ES-I3 (cell line): ENCODE data around the gene UNC5A.

Source experiments
- H3K36me3 ChIP-seq: 2 replicates; pipeline ENCODE4 v1.6.1; 2013; ENCODE audit warnings: mild to moderate bottlenecking, low read length, control low read depth, moderate library complexity; ENCODE audit not compliant: insufficient read depth
- H3K4me1 ChIP-seq: 2 replicates; pipeline ENCODE4 v1.6.1; 2013; ENCODE audit warnings: mild to moderate bottlenecking, control low read depth, low read length; ENCODE audit not compliant: insufficient read depth
- H3K9ac ChIP-seq: 2 replicates; pipeline ENCODE4 v1.6.1; 2013; ENCODE audit warnings: low read depth, mild to moderate bottlenecking, low read length, moderate library complexity
- H3K9me3 ChIP-seq: 2 replicates; pipeline ENCODE4 v1.6.1; 2013; ENCODE audit warnings: mild to moderate bottlenecking, low read length, moderate library complexity; ENCODE audit not compliant: control insufficient read depth, insufficient read depth

Gene UNC5A

DNA sequence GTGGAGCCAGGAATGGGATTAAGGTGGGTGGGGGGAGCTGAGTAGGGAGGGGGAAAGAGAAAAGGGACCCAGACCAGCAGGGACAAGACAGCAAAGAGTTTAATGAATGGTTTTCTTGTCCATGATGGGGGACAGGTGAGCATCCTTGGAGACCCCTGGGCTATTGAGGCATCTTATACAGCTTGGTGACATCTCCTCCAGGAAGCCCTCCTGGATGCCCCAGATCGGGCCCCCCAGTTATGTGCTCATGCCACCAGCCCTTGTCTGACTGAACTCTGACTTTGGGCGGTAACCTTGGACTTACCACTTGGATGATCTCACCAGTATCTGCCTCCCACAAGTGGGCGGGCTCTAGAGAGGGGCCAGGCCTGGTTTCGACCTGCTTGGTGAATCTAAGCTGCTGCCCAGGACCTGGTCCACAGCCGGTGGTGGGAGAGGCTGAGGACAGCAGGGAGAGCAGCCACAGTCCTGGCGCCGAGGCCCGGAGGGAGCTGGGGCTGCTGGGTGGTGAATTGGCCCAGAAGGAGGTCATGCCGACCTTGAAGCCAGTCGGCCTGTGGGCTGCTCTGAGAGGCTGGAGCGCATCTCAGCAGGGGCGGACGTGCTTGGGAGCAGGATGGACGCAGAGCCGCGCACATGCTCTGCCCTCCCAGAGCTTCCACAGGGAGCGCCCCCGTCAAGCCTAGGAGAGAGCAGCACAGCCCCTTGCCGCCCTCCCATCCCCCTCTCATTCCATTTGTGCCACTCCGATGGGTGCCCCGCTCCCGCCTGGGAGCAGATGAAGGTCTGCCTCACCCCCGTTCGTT, 36.2 kb downstream of the UNC5A start:
- H3K4me1 ChIP-seq = no peaks in the 10 kb centered on the region
- H3K36me3 ChIP-seq = no peaks in the 10 kb centered on the region
- no peaks in the 10 kb centered on the region for H3K9me3 ChIP-seq
- H3K9ac ChIP-seq = no peak overlapping the region

- Histone ChIP-seq H3K4me1 (no peaks in the 10 kb centered on the region), H3K9me3 (no peaks in the 10 kb centered on the region), H3K36me3 (no peaks in the 10 kb centered on the region), H3K9ac (no peak overlapping the region)
Measured at GRCh38 chr5:176847148-176847547, 36.8 kb downstream of the UNC5A start.

- no peak overlapping the region for H3K9ac ChIP-seq
- no peaks in the 10 kb centered on the region for H3K36me3 ChIP-seq
Measured at GRCh38 chr5:176847726-176848290, 37.4 kb downstream of the UNC5A start.

DNA sequence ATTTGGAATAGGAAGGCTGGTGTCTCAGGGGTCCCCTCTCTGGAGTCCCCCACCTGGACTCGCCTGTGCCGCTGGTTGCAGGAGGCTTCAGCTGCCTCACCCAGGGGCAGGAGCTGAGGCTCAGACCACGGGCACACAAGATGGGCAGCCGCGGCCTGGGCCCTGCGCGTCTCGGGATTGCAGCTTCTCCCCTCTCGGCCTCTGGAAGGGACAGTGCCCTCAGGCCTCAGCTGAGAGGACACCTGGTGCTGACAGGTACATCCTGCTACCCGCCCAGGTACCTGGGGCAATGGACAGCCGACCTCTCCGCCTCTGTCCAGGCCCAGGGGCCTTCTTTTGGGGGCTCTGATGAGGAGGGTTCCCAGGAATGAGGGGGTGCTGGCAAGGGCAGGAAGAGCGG, 38.3 kb downstream of the UNC5A start:
- Histone ChIP-seq H3K9me3 (no peaks in the 10 kb centered on the region), H3K36me3 (no peaks in the 10 kb centered on the region), H3K4me1 (no peaks in the 10 kb centered on the region), H3K9ac (no peak overlapping the region)

More at GRCh38 chr5:176847726-176848290, 37.4 kb downstream of the UNC5A start:
- Histone ChIP-seq H3K9me3 (no peaks in the 10 kb centered on the region), H3K4me1 (no peaks in the 10 kb centered on the region)

- H3K4me1 ChIP-seq = no peaks in the 10 kb centered on the region
- H3K36me3 ChIP-seq = no peaks in the 10 kb centered on the region
- H3K9me3 ChIP-seq = no peaks in the 10 kb centered on the region
- H3K9ac ChIP-seq = no peak overlapping the region
Measured at GRCh38 chr5:176849611-176850227, 39.4 kb downstream of the UNC5A start.

DNA sequence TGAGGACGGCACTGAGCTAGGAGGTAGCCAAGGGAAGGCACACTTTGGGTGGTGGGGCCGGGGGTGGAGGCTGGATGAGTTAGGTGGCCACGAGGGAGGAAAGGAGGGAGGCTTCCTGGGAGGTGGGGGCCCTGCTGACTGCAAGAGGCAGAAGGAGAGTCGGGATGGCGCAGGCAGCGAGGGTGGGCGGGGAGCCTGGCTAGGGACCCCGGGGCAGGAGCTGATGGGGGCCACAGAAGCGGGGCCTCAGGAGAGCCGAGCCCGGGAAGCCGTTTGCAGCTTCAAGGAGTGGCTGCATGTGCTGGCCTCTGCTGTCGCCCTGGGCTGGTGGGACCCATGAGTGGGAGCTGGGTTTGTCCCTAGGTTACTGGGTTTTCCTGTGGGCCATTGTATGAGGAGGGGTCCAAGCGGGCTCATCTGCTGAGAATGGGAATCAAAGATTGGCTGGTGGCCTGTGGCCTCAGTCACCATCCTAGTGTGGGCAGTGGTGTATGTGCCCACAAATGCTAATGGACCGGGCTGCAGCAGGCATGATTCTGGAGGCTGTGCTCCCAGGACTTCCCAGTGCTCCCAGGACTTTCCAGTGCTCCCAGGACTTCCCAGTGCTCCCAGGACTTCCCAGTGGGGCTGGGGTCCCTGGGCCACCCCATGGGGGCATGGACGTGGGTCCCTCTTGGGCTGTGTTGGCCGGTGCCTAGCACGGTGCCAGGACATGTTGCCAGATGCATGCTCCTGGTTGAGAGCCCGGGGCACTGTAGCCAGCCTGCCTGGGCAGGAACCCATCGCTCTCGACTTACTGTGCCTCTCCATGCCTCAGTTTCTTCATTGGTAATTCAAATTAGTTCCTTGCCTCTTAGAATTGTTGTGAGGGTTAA, 40.2 kb downstream of the UNC5A start:
- no peaks in the 10 kb centered on the region for H3K9me3 ChIP-seq
- H3K9ac ChIP-seq = no peak overlapping the region
- no peaks in the 10 kb centered on the region for H3K4me1 ChIP-seq
- H3K36me3 ChIP-seq = no peaks in the 10 kb centered on the region

DNA sequence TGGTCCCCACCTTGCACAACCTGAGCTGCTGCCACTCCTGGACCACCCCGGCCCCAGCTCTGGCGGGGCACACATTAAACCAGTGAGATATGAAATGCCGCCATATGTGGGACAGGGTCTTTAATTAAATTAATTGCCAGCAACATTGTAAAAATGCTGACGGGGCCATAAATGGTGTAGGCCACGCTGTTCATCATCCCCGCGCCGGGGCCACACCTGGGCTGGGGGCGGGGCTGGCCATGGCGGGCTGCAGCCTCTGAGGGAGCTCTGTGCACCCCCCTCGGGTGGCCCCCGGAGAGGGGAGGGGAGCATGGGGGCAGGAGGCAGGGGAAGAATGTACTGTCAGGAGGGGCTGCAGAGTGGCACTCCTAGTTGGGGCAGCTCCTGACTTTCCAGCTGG, 41.0 kb downstream of the UNC5A start:
- Histone ChIP-seq H3K9me3 (no peaks in the 10 kb centered on the region), H3K36me3 (no peaks in the 10 kb centered on the region), H3K4me1 (no peaks in the 10 kb centered on the region), H3K9ac (no peak overlapping the region)

DNA sequence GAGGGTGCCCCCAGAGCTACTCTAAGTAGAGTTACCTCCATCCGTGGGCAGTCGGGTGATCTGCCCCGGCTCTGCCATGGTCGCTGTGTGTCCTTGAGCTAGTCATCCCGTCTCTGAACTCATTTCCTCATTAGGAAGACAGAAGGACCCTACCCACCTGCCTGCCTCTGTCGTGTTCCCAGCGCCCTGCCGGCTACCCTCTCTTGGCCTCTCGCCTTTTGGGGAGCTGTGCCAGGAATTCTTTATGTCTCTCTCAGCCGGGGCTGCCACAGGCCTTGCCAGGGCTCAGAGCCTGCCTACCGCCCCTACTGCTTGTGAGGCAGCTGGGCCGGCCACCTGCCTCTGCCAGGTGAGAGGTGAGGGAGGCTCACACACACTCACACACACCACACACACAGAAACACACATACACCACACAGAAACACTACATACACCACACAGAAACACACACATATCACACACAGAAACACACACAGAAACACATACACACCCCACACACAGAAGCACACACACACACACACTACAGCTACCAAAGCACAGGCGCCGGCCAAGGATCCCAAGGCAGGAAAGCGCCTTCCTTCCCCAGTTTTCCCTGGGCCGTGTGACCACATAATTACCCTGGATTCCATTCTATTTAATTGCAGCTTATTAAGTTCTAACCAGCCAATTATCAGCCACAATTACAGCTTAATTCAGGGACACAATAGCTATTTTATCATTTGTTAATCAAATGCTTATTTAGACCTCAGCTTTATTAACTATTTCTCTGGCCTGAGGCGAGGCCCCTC, 41.7 kb downstream of the UNC5A start:
- H3K4me1 ChIP-seq = no peaks in the 10 kb centered on the region
- H3K9me3 ChIP-seq = no peaks in the 10 kb centered on the region
- H3K9ac ChIP-seq = no peak overlapping the region
- H3K36me3 ChIP-seq = no peaks in the 10 kb centered on the region

DNA sequence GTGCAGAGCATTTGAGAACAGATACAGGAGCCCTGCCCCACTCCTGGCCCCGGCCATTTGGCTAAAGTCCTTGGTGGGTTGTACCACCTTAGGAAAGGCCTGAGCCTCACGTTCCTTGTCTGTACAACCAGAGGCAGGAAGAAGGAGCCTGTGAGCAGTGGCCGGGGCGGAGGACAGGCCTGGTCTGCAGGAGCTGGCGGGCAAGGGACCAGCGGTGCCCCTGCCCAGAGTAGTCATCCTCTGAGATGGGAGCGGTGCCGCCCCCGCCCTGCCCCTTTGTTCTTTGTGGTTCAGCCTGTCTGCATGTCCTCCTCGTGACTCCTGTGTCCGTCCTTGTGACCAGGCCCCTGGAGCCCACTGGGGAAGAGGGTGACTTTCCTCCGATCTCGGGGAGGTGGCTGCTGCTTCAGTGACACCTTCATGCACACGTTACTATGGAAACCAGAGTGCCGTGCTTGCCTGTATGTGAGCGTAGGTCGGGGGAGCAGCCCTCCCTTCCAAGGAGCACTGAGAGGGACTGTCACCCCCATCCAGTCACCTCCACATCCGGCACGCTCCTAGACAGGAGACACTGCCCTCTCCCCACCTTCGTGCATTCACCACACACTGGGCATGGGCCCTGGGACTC, 42.9 kb downstream of the UNC5A start:
- Histone ChIP-seq H3K9me3 (no peaks in the 10 kb centered on the region), H3K4me1 (no peaks in the 10 kb centered on the region), H3K9ac (no peak overlapping the region), H3K36me3 (no peaks in the 10 kb centered on the region)

DNA sequence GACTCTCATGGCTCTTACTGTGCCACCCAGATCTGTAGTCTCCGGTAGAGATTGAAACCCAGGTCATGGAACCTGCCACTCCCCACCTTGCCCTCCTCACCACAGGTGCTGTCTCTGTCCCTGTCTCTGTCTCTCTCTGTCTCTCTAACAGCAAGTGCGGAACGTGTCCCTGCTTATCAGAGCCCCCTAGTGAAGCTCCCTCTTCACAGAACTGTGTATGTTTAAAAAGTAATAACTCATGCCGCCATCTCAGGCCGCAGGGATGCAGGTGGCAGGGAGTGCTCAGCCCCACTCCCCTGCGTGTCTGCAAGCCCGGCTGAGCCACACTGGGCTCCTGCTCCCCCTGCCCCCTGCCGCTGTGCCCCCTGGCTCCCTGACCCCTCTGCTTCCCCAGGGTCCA, 43.8 kb downstream of the UNC5A start:
- Histone ChIP-seq H3K4me1 (no peaks in the 10 kb centered on the region), H3K9ac (no peak overlapping the region), H3K36me3 (no peaks in the 10 kb centered on the region), H3K9me3 (no peaks in the 10 kb centered on the region)

- Histone ChIP-seq H3K9me3 (no peaks in the 10 kb centered on the region), H3K36me3 (no peaks in the 10 kb centered on the region), H3K9ac (no peak overlapping the region), H3K4me1 (no peaks in the 10 kb centered on the region)
Measured at GRCh38 chr5:176855598-176855997, 45.2 kb downstream of the UNC5A start.

DNA sequence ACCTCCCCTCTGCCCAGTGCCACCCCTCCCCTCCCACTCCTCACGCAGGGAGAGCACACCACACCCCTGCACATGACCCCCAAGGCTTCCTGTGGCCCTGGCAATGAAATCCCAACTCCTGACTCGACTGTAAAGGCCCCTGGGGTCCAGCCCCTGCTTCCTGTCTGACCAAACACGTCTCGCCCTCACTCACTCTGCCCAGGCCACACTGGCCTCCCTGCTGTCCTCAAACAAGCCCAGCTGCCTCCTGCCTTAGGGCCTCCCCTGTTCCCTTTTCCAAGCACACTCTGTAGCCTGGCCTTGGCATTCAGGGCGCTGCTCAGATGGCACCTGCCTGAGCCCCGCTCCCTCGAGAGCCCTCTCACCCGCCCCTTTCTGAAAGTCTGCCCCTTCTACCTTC, 46.4 kb downstream of the UNC5A start:
- Histone ChIP-seq H3K9me3 (no peaks in the 10 kb centered on the region), H3K36me3 (no peaks in the 10 kb centered on the region), H3K4me1 (0 out of 2 replicates have a peak, but pooled peaks cover 2% of the 10 kb centered on the region), H3K9ac (no peak overlapping the region)

- H3K4me1 ChIP-seq = 0 out of 2 replicates have a peak, but pooled peaks cover 3% of the 10 kb centered on the region
Measured at GRCh38 chr5:176857216-176857893, 47.0 kb downstream of the UNC5A start.

More at GRCh38 chr5:176857216-176857893, 47.0 kb downstream of the UNC5A start:
- H3K9ac ChIP-seq = no peak overlapping the region
- H3K36me3 ChIP-seq = no peaks in the 10 kb centered on the region
- no peaks in the 10 kb centered on the region for H3K9me3 ChIP-seq
